Renal cortex interstitium (tissue), 11 donors: ENCODE measurements around the gene RSU1. TPM values are rescaled to one million over a fixed set of nuclear protein-coding genes. Genes with fewer than 3 reads are reported as not detected.
"Not testable (repeated sequence)": the region's sequence is repeated elsewhere in the genome, so short reads cannot be mapped to it uniquely, and the experiment has no call there.

Source experiments
- DNase-seq, 11 donors: peaks; one replicate each; pipeline ENCODE4 v3.0.0-alpha.2; 2013; ENCODE audit warnings: low read depth in 9 of 11, low spot score in 4 of 11; ENCODE audit errors: extremely low read depth in 1 of 11
- polyA plus RNA-seq, 3 donors: library from polyadenylated mRNA; unstranded; fragments of 120-200 nt; gene quantifications; one replicate each; pipeline ENCODE4 v1.2.1, GENCODE V29; 2013; ENCODE audit not compliant: insufficient read length in 3 of 3

RSU1 gene
- polyA plus RNA-seq, 3 donors: 66.5 to 71.2 (median 68.3) TPM

DNA sequence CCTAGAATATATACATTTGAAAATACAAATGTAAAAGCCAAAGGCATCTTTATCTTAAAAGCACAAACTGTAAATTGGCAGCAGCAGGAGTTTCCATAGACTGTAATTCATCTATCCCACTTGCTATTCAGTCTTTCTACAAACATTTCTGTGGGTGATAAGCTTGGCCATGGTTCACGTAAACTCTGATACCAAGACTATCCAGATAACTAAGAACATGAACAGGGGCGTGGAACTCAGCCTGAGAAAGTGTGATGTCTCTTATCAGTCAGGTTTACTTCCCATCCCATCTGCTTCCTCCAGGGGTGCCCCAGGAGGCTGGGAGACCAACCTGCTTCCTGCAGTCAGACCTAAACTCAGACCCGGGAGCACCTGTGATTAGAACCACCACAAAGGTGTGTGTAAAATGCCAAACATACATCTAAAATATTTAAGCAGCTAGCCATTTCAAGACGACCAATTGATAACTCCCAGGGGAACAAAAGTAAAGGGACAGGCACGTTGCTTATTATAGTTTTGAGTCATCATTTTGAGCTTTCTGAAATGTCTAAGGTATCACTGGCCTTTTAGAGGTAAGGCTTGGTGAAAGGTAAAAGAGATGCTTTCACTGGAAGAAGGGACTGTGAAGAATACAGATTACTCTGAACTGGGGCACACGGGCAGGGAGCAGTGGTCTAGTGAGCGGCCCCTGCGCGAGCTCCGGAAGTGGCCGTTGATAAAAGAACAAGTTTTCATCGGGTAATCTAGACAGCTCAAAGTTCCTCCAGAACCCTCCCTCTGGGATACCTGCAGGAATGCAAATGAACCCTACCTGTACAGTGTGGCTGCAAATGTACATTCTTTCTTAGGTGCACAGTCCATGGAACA, 51.5 kb downstream of the RSU1 start:
- no peak for DNase-seq

DNA sequence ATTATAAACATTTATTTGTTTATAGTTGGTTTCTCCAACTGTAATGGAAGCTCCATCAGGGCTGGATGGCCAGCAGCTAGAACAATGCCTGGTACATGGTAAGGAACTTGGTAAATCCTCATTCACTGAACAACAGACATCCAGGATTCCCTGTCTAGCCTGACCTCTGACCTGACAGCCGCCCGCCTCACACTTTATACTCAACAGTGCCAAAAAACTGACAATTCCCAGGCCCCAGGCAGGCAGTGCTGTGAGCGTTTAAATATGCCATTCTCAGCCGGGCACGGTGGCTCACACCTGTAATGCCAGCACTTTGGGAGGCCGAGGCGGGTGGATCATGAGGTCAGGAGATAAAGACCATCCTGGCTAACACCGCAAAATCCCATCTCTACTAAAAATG, 55.9 kb downstream of the RSU1 start:
- no peak for DNase-seq

DNA sequence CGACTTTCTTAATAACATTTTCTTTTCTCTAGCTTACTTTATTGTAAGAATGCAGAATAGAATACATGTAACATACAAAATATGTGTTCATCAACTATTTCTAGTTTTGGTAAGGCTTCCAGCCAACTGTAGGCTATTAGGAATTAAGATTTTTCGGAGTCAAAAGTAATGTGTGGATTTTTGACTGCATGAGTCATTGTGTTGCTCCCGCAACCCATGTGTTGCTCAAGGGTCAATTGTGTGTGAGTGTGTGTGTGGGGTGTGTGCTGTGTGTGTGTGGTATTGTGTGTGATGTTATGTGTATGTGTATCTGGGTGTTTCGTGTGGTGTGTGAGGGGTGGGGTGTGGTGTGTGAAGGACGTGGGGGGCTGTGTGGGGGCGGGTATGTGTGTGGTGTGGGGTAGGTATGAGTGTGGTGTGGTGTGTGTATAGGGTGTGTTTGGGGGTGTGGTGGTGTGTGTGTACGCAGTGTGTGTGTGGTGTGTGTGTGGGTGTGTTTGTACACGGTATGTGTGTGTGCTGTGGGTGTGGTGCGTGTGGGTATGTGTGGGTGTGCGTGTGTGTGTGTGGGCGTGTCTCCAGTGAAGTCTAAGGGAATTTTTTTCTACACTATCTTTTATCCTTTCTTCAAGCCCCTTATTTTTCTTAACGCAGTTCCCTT, 60.5 kb downstream of the RSU1 start:
- no peak for DNase-seq

DNA sequence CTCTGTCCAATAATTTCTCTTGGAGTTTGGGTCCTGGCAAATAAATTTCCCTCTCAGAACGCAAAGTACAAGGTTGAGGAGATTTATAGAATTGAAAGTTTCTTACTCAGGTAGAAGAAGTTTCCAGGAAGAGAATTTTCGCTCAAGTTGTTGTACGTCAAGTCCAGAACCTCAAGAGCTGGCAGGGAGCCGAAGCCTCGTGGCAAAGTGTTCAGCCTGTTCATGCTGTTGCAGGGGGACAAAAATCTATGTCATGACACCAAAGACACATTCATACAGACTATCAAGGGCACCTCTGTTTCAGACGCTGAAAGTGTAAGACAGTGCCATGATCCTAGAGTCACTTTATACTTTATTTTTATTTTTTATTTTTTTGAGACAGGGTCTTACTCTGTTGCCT, 62.5 kb downstream of the RSU1 start:
- DNase-seq: no peak

DNA sequence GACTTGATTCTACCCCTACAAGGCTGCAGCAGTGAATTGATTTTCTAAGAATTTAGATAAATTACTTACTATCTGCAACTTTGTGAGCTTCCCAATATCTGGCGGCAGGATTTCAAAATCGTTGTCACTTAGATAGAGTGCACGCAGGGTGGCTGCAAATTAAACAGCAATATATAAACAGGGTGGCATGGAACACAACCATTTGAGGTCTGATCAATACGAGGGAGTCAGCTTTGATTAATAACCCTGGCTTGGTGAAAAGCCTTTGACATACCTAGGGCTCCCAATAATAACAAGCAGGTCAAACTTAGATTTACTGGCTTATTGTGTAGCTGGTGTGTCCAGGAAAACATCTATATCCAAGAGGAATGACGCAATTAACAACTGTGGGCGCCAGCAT, 64.4 kb downstream of the RSU1 start:
- DNase-seq: not testable (repeated sequence)

DNA sequence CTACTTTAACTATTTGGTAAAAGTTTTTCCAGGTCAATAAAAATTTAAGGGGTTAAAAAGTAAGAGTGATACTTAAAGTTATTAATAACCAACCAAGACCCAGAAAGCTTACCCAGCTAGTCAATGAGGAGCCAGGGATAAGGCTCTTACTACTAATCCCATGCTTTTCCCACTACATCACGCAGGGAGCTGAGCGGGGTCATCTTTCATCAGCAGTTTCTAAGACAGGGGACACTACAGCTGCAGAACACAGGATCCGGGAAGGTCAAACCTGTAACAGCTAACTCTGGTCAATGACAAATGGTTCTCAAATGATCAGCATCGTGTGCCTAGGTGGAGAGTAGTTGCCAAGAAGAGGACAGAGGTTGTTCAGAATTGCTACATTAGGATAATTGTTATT, 65.1 kb downstream of the RSU1 start:
- DNase-seq: no peak

DNA sequence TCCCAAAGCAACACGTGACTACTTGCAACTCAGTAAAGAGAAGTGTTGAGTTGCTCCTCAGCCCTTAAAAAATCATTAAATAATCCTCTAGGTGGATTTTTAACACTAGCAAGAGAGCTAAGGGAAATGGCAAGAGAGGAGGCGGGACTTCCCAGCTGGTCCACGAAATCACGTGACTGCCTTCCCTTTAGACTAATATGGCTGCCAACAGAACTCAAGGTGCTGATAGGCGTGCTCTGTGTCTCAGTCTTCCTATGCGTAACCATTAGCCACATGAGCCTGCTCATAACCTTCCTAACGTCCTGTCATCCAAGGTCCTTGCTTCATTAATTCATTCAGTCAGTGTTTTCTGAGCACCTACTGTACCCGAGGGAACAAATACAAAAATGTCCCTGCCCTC, 66.0 kb downstream of the RSU1 start:
- no peak for DNase-seq

DNA sequence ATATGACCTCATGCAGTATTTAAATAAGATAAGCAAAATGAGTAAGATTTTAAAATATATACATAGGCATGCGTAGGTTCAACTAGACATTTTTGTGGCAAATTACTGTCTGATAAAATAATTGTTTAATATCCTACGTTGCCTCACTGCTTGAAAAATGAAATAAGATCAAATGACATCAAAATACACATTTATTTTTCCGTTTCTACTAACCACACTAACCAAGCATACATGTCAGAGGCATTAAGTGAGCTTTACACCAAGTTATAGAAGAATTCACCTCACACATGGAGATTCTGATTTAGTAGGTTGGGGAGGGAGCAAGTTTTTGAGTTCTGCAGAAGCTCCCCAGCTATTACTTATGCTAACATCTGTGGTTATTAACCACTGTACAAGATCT, 66.8 kb downstream of the RSU1 start:
- no peak for DNase-seq

DNA sequence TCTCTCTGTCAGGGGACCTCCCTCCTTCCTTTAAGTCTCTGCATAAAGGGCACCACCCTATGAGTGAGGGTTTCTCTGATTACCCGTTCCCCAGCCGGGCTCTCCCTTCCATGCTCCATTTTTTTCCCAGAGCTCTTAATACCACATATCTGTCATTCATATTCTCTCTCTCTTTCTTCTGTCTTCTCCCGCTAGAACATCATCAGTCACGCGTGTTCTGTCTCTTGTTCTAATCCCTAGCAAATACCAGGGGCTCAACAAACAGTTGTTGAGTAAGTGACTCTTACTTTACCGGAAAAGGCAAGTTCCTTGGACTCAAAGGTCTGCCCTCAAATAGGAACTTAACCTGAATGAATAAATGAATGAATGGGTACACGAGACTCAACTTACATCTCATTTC, 68.5 kb downstream of the RSU1 start:
- no peak for DNase-seq

DNA sequence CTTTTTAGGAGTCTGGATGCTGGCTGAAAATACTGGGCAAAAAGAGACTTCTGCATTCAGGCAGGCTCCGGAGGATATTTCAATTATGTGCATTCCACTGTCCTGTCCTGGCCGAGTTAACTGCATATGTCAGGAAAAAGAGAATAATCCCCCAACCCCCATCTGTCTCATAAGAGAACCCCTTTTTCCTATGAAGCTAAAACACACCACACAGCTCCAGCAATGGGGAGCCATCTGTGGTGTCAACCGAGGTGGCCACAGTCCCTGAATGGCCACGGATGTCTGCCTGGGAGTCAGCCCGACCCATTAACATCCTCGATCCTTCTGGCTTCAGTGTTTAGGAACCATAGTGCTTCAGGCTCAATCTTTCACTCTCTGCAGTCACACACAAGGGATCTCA, 70.4 kb downstream of the RSU1 start:
- DNase-seq: no peak

DNA sequence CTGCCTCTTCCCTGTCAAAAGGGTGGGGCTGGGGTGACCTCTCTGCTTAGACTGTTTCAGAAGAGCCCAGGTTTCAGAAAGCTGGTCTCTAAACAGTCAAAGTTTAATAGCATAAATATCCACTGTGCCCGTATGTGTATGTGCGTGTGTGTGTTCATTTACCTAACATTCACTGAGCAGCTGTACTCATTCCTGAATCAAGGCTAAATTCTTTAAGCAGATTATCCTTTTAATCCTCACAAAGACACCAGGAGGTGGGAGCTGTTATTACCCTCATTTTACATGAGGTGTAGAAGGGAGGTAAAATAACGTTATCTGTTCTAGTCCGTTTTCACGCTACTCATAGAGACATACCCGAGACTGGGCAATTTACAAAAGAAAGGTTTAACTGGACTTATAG, 72.2 kb downstream of the RSU1 start:
- no peak for DNase-seq

DNA sequence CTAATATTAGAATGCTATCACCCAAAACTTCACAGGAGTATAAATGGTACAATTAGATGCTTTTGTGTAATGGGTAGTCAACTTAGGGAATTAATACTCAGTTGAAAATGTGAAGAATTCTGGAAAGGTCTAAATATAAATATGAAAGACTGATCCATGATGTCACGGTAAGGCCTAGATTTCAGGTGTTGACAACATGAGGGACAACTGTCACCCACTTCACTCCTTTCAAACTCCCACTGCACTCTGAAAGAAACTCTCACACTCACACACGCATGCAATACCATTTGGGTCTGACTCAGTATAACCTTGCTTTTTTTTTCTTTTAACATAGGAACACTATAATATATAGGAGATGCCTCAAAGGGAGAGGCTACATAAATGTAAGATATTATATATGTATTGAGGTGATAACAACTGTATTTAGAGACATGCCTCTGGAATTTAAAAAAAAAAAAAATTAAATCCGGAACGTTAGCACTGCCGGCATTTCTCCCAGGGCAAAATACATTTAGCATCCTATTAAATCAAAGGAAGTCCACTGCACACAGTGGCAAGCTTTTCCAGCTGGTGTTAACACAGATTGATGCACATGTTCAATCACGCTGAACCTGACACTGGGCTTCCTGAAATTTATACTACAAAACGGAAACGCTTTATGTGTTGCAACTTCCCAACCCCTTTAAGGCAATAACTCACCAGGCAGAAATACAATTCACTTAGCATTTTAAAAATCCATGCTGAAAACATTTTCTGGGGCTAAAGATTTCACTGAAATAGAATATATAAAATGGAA, 74.9 kb downstream of the RSU1 start:
- DNase-seq: peak in 10 of 11 donors; percentile 6 to 64 (median 28)

DNA sequence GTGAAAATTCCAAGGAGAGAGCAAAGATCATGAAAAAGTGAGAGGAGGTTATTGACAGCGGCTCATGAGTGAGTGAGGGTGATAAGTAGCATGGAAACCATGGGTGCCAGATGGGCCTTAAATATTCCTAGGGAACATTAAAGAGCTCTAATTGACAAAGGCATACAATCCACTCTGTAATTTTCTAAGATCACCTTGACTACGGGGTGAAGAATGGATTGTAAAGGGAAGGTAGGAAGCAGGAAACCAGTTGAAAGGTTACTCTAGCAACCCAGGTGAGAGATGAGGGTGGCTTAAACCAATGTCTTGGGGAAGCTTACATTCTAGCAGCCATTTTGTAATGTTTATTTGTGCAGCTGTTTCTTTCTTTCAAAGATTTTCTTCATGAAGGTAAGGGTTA, 75.7 kb downstream of the RSU1 start:
- DNase-seq: no peak

DNA sequence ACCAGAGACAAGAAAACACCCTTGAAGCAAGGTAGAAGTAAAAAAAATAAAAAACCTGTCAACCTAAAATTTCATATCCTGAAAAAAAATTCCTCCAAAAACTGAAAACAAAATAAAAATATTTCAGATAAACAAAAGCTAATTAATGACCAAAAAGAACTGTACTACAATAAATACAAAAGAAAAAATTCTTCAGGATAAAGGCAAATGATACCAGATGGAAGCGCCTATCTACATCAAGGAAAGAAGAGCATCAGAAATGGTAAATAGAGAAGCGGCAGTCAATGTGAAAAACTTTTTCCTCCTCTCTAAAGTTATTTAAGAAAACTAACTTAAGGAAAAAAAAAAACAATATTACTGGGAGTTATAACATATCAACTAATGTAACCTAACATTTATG, 79.8 kb downstream of the RSU1 start:
- no peak for DNase-seq

DNA sequence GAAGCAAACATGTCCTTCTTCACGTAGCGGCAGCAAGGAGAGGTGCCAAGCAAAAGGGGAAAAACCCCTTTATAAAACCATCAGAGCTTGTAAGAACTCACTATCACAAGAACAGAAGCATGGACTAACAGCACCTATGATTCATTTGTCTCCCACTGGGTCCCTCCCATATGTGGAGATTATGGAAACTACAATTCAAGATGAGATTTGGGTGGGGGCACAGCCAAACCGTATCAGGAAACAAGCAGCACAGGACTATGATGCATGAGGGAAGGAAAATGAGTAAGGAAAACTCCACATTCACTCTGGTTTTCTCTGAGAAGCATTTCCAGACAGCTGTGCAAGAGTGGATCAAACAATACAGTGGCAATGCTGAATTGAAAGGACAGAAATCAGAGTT, 81.6 kb downstream of the RSU1 start:
- DNase-seq: no peak

DNA sequence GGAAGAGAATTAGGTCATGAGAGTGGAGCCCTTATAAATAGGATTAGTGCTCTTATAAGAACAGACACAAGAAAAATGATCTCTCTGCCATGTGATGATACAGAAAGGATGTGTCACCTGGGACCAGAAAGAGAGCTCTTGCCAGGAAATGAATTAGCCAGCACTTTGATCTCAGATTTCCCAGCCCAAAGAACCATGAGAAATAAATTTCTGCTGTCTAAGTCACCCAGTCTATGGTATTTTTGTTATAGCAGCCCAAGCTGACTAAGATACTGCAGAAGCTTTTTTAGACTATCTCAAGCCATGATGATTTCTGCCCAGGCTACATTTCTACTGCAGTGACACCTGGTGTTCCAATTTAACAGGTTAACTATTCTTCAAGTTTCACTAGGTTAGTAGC, 84.8 kb downstream of the RSU1 start:
- DNase-seq: no peak

DNA sequence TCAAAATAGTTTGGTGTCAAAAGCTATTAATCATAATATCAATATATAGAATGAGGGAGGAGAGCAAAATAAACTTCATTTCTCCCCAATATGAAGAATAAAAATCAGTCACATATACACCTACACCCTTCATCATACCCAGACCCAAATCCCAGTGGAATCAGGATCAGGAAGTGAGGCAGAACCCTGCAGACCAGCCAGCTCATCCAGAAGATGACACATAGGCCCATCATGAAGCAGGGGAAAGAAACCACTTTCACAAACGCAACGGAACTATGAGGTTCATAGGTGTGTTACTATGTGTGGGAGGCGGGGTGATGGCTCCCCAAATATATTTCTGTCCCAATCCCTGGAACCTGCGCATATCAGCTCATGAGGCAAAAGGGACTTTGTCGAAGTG, 89.0 kb downstream of the RSU1 start:
- DNase-seq: no peak

DNA sequence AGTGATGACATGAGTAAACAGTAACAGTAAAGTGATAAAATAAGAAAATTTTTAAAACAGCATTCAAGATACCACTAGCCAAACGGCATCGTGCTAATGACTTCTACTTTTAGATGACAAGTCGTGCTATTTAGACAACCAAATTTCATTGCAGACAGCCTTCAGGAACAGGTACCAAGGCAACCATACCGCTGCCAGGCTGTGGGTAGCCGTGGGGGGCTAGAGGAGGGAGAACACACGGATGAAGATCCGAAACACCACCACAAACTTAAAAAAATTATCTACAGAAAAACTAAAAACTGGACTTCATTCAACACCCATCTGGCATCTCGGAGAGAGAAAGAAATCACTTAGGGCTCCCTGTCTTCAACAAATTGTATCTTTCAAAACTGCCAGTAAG, 89.6 kb downstream of the RSU1 start:
- DNase-seq: no peak

DNA sequence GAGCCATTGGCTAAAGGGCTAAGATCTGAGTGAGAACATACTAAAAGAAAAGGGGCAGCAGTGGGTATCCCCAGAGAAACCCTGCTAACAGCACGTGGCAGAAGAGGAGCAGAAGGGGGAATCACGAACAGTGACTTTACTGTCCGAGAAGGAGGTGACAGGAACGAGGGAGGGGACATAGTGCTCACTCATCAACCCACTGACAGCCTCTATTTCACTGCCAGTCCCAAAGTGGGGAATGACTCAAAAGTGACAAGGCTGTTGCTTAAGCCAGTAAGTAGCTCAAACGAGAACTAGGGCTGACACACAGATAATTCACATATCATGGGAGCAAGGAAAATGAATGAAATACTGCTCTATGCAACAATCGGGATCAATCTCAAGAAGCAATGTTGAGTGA, 92.7 kb downstream of the RSU1 start:
- no peak for DNase-seq

DNA sequence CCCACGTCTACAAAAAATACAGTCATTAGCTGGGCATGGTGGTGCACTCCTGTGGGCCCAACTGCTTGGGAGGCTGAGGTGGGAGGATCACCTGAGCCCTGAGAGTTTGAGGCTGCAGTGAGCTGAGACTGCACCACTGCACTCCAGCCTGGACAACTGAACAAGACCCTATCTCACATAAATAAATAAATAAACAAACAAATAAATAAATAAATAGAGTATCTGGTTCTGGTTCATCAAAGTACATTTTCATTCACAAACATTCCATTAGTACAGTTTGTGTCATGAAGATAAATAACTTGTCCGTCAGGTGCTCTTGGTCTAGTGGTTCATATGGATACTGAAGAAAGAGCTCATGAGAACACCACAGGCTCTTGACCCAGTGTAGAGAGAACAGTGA, 96.4 kb downstream of the RSU1 start:
- DNase-seq: no peak
